AG04449 (cell line): ENCODE measurements around the gene NEK11.
A peak's percentile ranks its signal among the peaks of the same experiment; 100 is the strongest.

Source experiments
- CTCF ChIA-PET: fragments of 350-600 bp; formaldehyde crosslinking; extraction: SDS; loops from one replicate; lab custom pipeline; 2021; ENCODE audit warnings: antibody characterized with exemption; lab: Yijun Ruan, JAX
- POLR2A ChIA-PET: fragments of 400-600, 350-600 bp; formaldehyde crosslinking; extraction: SDS; loops from one replicate; lab custom pipeline; 2020; ENCODE audit warnings: antibody characterized with exemption, inconsistent platforms; lab: Yijun Ruan, JAX
- DNase-seq: peaks from one replicate; pipeline ENCODE4 v3.0.0-alpha.2; 2010; ENCODE audit warnings: low read depth, low spot score
- H3K4me3 ChIP-seq: 2 replicates; pipeline ENCODE4 v1.5.1; 2011; ENCODE audit warnings: low read depth, mild to moderate bottlenecking, control low read depth, low read length
- CTCF ChIP-seq: IDR thresholded peaks from one replicate; pipeline ENCODE4 v1.5.1; 2011; ENCODE audit warnings: mild to moderate bottlenecking, moderate library complexity, low read length, control low read depth, inconsistent platforms; ENCODE audit not compliant: insufficient read depth; ENCODE audit errors: missing control alignments

The NEK11 gene

GRCh38 chr3:131008326-131008725 is 18.4 kb upstream of the NEK11 start:
- POLR2A ChIA-PET: no interaction called here
- CTCF ChIA-PET: interaction anchor here (1.2 to 1.5 kb wide), 2 partner anchors 11 kb away, joined by 3 to 4 read pairs; no protein-coding TSS in a partner anchor
- DNase-seq: no peak
- no peak for TF ChIP-seq CTCF
- H3K4me3 ChIP-seq: no peak overlapping the region

- no peak for TF ChIP-seq CTCF
- DNase-seq: no peak
- CTCF ChIA-PET: interaction anchor here (1.2 kb wide), 1 partner anchor 10 kb away, joined by 3 read pairs; no protein-coding TSS in a partner anchor
- H3K4me3 ChIP-seq: no peak overlapping the region
- POLR2A ChIA-PET: no interaction called here
Measured at GRCh38 chr3:131009698-131010097, 17.0 kb upstream of the NEK11 start.

GRCh38 chr3:131018970-131019369 is 7.7 kb upstream of the NEK11 start:
- no peak for TF ChIP-seq CTCF
- no peak overlapping the region for H3K4me3 ChIP-seq
- no peak for DNase-seq
- CTCF ChIA-PET: interaction anchor here (1.0 to 2.4 kb wide), 4 partner anchors 10 to 125 kb away, joined by 3 to 9 read pairs (median 4); partner anchors contain the start of gene ATP2C1
- POLR2A ChIA-PET: no interaction called here

DNA sequence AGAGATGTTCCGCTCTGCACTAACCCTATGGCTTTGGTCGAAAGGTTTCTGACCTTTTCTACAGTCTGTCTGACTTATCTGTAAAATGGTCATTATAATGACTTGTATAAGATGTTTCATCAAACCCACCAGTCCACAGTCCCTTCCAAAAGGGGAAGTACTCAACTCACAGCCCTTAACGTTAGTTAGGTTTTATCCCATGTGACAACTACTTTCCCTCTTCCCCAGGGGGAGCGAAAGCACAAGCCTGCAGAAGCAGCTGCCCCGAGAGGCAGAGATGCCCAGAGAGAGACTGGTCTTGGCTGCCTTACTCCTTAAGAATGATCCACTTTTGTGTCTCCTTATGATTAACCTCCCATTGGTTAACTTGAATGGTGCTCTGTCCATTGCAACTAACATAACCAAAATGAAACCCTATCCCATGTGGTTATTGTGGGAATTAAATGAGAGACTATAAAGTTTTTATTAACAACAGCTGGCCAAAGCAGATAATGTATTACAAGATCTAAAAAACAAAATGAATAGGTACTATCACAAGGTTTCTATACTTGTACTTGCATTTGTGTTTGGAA is 6.5 kb upstream of the NEK11 start:
- H3K4me3 ChIP-seq: no peak overlapping the region
- POLR2A ChIA-PET: no interaction called here
- CTCF ChIA-PET: interaction anchor here (1.4 to 2.4 kb wide), 3 partner anchors 11 to 14 kb away, joined by 3 to 9 read pairs (median 4); no protein-coding TSS in a partner anchor
- DNase-seq: no peak
- TF ChIP-seq CTCF: no peak

DNA sequence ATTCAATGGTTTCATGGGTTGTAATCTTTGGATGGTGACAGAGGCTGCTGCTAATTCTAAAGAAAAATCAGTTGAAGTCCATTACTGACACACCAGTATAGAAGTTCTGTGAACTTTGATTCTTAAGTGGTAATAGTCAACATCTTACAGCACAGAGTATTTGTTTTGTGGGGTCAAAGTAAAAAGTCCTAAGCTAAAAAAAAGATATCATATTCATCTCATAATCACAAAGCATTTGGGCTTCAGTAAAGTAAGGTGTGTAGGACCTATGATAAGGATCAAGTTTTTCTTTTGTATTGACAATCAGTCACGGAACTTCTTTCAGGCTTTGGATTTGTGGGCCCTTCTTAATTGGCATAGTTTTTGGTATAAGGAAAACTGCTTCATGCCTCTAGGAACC is 1.1 kb upstream of the NEK11 start:
- H3K4me3 ChIP-seq: peak overlapping the region; percentile 87
- no peak for DNase-seq
- ChIA-PET CTCF (interaction anchor here (1.3 to 1.6 kb wide), 2 partner anchors 10 to 12 kb away, joined by 3 to 8 read pairs; no protein-coding TSS in a partner anchor), POLR2A (interaction anchor here (1.4 kb wide), 1 partner anchor 132 kb away, joined by 9 read pairs; the partner anchor contains the start of gene ATP2C1)
- no peak for TF ChIP-seq CTCF

DNA sequence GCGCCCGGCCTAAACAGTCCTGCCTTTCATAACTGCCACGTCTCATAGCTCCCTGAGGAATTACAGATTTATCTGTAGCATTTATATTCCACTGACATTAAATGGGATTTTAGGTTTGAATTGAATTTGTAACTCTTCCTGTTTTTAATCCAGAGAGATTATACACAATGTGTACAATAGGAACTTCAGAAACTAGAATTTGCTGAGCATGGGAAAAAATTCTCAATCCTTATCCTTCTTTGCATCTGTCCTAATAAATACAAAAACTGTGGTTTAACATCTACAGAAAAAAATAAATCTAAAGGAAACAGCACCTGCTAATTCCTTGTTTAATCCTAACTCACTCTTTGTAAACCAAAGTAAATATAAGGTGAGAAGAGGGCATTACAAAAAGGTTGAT is 2.2 kb downstream of the NEK11 start:
- CTCF ChIA-PET: interaction anchor here (2.0 kb wide), 1 partner anchor 136 kb away, joined by 6 read pairs; no protein-coding TSS in a partner anchor
- TF ChIP-seq CTCF: no peak
- no peak overlapping the region for H3K4me3 ChIP-seq
- DNase-seq: no peak
- POLR2A ChIA-PET: no interaction called here
